HG03025 (cell line): ENCODE data around the gene CDK4.

ENCODE experiments used
- ATAC-seq: cut with Tn5 transposase; IDR thresholded peaks from one replicate; pipeline ENCODE4 v1.9.1; 2021; ENCODE audit warnings: mild to moderate bottlenecking, moderate library complexity; ENCODE audit not compliant: unreplicated experiment, low FRiP score

CDK4 gene

GRCh38 chr12:57741413-57741789 lies 10.7 kb downstream of the CDK4 start:
- ATAC-seq = no peak

- ATAC-seq = no peak
Observed at GRCh38 chr12:57740656-57741412, 11.3 kb downstream of the CDK4 start.

- no peak for ATAC-seq
Observed at GRCh38 chr12:57739914-57740538, 12.1 kb downstream of the CDK4 start.

GRCh38 chr12:57739387-57739786 lies 12.7 kb downstream of the CDK4 start:
- ATAC-seq = no peak

GRCh38 chr12:57738661-57739237 lies 13.4 kb downstream of the CDK4 start, which contains the start of gene AGAP2:
TSS of gene AGAP2 (minus strand) at chr12:57738742. CDS start at chr12:57738246, 496 bp downstream.
- ATAC-seq = no peak

- ATAC-seq = no peak
Observed at GRCh38 chr12:57737467-57738460, 14.3 kb downstream of the CDK4 start.

- ATAC-seq = no peak
Observed at GRCh38 chr12:57736741-57737466, 15.2 kb downstream of the CDK4 start.

GRCh38 chr12:57735952-57736740 lies 16.0 kb downstream of the CDK4 start:
- ATAC-seq = no peak

- no peak for ATAC-seq
Observed at GRCh38 chr12:57735198-57735855, 16.8 kb downstream of the CDK4 start.

- ATAC-seq = no peak
Observed at GRCh38 chr12:57734591-57734990, 17.5 kb downstream of the CDK4 start.

- ATAC-seq = no peak
Observed at GRCh38 chr12:57733928-57734327, 18.2 kb downstream of the CDK4 start.

GRCh38 chr12:57732726-57733593 lies 19.1 kb downstream of the CDK4 start:
- ATAC-seq = no peak

GRCh38 chr12:57732270-57732669 lies 19.8 kb downstream of the CDK4 start:
- no peak for ATAC-seq

- no peak for ATAC-seq
Observed at GRCh38 chr12:57731411-57732080, 20.6 kb downstream of the CDK4 start.

GRCh38 chr12:57730336-57731067 lies 21.6 kb downstream of the CDK4 start:
- no peak for ATAC-seq

GRCh38 chr12:57729321-57729844 lies 22.7 kb downstream of the CDK4 start:
- no peak for ATAC-seq
